ENCODE measurements around the gene KLRB1.
"Not testable (repeated sequence)": the region's sequence is repeated elsewhere in the genome, so short reads cannot be mapped to it uniquely, and the experiment has no call there.

Gene KLRB1

GRCh38 chr12:9619411-9620179, 11.9 kb upstream of the KLRB1 start:
- no peak for DNase-seq (ENCODE audit: low spot score)

- DNase-seq (ENCODE audit: low spot score): not testable (repeated sequence)
These were observed 11.2 kb upstream of the KLRB1 start for GRCh38 chr12:9618906-9619305.

DNA sequence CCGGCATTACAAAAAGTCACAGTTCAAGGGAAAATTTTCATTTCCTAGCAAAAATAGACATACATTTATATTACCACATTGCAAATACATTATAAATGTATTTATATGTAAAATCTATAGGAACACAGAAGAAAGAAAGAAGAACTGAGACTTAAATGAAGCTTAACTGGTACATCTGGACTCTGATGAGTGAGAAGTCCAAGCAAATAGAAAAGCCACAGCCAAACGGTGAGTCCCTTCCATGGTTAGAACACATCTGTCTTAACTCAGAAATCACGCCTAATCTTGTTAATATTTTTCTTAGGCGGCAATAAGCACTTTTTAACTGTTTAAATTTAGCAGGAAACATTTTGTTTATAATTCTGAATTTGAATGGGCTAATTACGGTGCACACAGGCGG, 9.4 kb upstream of the KLRB1 start:
- no peak for DNase-seq (ENCODE audit: low spot score)

- no peak for DNase-seq (ENCODE audit: low spot score)
These were observed 7.9 kb upstream of the KLRB1 start for GRCh38 chr12:9615420-9616136.

DNA sequence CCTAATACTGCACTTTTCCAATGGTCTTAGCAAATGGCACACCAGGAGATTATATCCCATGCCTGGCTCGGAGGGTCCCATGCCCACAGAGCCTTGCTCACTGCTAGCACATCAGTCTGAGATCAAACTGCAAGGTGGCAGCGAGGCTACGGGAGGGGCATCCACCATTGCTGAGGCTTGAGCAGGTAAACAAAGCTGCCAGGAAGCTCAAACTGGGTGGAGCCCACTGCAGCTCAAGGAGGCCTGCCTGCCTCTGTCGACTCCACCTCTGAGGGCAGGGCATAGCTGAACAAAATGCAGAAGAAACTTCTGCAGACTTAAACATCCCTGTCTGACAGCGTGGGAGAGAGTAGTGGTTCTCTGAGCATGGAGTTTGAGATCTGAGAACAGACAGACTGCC, 2.9 kb upstream of the KLRB1 start:
- not testable (repeated sequence) for DNase-seq (ENCODE audit: low spot score)

GRCh38 chr12:9606736-9607372, 862 bp downstream of the KLRB1 start:
- DNase-seq (ENCODE audit: low spot score): no peak

- DNase-seq (ENCODE audit: low spot score): no peak
These were observed 1.5 kb downstream of the KLRB1 start for GRCh38 chr12:9606247-9606646.

DNA sequence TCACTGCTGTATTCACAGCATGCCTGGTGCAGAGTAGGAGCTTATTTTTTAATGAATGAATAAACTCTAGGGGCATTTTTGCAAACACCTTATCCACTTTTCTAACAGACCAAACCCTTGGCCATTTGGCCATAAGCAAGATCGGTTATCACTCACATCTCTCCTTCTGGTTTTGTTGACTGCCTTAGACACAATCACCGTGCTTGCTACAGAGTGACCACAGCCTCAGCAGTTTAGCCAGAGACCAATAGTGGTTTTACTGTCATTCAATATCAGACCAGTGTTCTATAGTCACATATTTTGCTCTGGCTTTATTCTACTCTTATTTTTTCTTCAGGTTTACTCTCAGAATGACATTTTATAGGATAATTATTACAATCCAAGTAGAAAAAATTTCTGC, 2.2 kb downstream of the KLRB1 start:
- no peak for DNase-seq (ENCODE audit: low spot score)

GRCh38 chr12:9604287-9604686, 3.4 kb downstream of the KLRB1 start:
- DNase-seq (ENCODE audit: low spot score): no peak

GRCh38 chr12:9600426-9600825, 7.3 kb downstream of the KLRB1 start:
- not testable (repeated sequence) for DNase-seq (ENCODE audit: low spot score)

DNA sequence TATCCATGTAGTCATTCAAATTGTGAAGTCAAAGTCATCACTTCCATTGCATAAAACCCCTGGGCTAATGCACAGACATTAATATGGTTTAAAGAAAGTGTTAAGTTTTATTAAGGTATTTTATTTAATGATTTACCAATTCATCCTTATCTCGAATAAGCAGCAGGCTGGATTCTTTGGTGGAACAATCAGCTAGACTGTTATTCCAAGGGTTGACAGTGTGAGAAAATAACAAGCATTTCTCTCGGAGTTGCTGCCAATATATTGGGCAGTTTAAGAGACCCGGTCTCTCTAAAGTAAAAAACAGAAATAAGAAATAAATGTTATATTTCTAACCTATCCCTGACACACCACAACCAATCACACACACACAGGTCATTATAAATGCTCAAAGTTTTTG, 9.4 kb downstream of the KLRB1 start:
- no peak for DNase-seq (ENCODE audit: low spot score)

DNA sequence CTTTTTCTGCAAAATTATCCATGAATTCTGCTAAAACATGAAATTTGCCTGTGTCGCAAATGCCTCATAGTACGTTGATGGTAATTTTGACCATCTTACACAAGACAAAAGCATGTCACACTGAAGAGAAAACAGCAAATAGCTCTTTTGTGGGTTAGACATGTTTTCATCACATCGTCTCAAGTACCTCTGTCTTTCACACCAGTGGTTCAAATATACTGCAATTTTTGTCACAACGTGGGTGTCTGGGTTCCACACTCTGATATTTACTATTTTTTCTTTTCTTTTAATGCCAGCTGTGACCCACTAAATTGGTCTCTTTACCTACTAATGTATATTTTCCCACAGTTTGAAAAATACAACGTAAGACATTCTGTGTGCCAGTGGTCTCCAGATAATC, 10.4 kb downstream of the KLRB1 start:
- no peak for DNase-seq (ENCODE audit: low spot score)

GRCh38 chr12:9590441-9590840, 17.3 kb downstream of the KLRB1 start:
- DNase-seq (ENCODE audit: low spot score): no peak

DNA sequence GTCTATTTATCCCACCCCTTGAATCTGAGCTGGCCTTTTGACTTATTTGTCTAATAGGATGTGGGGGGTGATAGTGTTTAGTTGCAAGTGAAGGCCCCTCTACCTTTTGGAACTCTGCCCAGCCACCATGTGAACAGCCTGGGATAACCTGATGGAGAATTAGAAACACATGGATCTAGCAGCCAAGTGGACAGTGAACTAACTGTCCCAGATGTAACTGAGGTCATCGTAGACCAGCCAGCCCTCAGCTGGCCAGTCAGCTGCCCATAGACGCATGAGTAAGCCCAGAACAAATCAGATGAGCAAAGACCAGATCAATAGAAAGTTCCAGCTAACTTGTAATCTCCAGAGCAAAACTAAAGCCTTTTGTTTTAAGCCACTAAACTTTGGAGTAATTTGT, 19.0 kb downstream of the KLRB1 start:
- no peak for DNase-seq (ENCODE audit: low spot score)

- DNase-seq (ENCODE audit: low spot score): no peak
These were observed 19.6 kb downstream of the KLRB1 start for GRCh38 chr12:9587987-9588600.

DNA sequence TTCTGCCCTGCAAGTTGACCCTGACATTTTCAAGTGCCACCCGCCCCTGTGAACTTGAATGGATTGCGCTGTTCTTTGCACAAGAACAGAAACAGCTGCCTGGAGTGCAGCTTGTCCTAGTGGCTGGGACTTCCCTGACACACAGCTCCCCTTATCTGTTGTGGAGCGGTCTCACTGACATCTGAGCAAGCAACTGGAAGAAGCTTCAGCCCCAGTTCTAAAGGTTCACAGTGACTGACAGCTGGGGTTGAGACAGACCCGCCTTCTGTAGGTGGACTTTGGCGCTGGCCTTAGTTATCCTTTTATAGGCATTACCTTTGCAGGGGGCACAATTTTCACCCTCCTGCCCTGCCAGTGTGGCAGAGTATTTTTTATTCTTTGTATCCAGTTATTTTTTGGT, 30.0 kb downstream of the KLRB1 start:
- DNase-seq (ENCODE audit: low spot score): not testable (repeated sequence)

GRCh38 chr12:9567151-9567550, 40.6 kb downstream of the KLRB1 start:
- DNase-seq (ENCODE audit: low spot score): not testable (repeated sequence)

DNA sequence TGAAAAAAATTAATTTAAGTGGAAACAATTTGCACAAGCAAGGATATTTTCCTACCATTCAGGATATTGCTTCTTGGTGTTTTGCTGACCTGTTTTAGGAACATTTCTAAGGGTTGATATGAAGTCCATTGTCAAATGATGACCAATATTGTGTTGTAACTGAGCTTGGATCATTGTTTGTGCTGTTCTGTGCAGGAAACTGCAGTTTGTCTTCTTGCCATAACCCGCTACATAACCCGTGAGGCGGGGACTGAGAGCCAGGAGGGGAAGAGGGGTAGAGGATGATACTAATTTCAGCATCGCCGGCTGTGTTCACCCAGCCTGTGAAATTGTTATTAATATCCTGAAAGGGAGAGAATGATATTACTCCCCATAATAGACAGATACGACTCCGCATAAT, 41.6 kb downstream of the KLRB1 start:
- DNase-seq (ENCODE audit: low spot score): not testable (repeated sequence)

DNA sequence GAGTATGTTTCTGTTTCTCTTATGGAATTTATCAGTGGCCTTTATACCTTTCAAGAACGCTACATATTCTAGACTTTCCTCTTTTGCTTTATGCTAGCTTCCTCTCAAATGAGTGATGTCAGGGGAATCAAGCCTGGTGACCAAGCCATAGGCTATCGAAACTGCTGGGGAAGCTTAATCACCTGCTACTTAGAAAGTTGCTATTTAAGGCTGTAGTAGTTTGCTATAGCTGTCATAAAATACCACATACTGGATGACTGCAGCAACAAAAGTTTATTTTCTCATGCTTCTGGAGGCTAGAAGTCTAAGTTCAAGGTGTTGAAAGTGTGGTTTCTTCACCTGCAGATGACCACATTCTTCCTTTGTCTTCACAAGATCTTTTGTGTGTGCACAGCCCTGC, 43.3 kb downstream of the KLRB1 start:
- DNase-seq (ENCODE audit: low spot score): not testable (repeated sequence)

GRCh38 chr12:9562841-9563453, 44.8 kb downstream of the KLRB1 start:
- not testable (repeated sequence) for DNase-seq (ENCODE audit: low spot score)

DNA sequence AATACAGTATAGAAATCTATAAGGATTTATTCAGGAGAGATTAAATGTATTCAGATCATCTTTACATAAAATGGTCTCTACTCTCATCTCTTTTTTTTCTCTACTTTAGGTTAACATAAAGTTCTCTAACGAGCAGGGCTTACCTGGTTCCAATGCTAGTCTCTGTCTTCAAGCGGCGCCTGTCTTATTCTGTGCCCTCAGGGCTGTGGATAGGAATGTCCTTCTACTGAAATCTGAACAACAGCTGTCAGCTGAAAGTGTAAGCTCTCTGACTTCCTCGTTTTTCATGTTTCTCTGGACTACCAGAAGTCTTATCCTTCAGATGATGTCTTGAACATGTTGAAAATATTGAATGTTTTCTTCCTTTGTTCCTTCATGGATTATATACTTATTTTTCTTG, 62.2 kb downstream of the KLRB1 start:
- DNase-seq (ENCODE audit: low spot score): not testable (repeated sequence)
